HepG2 (cell line): ENCODE results near the gene FOXA3. TPM values are rescaled to one million over a fixed set of nuclear protein-coding genes. Genes with fewer than 3 reads are reported as not detected.

Source experiments
- CSRNP2 ChIP-seq: sonication (generic); formaldehyde crosslinking; conservative IDR thresholded peaks from 2 replicates; pipeline ENCODE4 v1.8.0; 2022; ENCODE audit warnings: low read depth, missing genetic modification reagents
- DMAP1 ChIP-seq: IDR thresholded peaks from 2 replicates; pipeline ENCODE4 v1.6.1; 2016
- IRF1 ChIP-seq: sonication (generic); formaldehyde crosslinking; IDR thresholded peaks from 2 replicates; pipeline ENCODE4 v1.4.0; 2020; ENCODE audit warnings: low read depth, mild to moderate bottlenecking, missing genetic modification reagents
- NCOR1 ChIP-seq: fragments of 200-600 bp; sonication (generic); IDR thresholded peaks from 2 replicates; pipeline ENCODE4 v1.7.0; 2017; ENCODE audit warnings: antibody characterized with exemption, low read length, borderline replicate concordance
- ZC3H13 ChIP-seq: sonication (generic); formaldehyde crosslinking; IDR thresholded peaks from 2 replicates; pipeline ENCODE4 v1.8.1; 2023; ENCODE audit warnings: mild to moderate bottlenecking, missing genetic modification reagents, moderate library complexity
- ZFP36L2 ChIP-seq: sonication (generic); formaldehyde crosslinking; IDR thresholded peaks from 2 replicates; pipeline ENCODE4 v1.4.0; 2020; ENCODE audit warnings: missing genetic modification reagents
- ZNF253 ChIP-seq: sonication (generic); formaldehyde crosslinking; IDR thresholded peaks from 2 replicates; pipeline ENCODE4 v1.8.0; 2022; ENCODE audit warnings: mild to moderate bottlenecking, missing genetic modification reagents, borderline replicate concordance
- ZNF318 ChIP-seq: sonication (generic); formaldehyde crosslinking; IDR thresholded peaks from 2 replicates; pipeline ENCODE4 v1.4.0; 2020; ENCODE audit warnings: mild to moderate bottlenecking, missing genetic modification reagents
- ZNF337 ChIP-seq: sonication (generic); formaldehyde crosslinking; IDR thresholded peaks from 2 replicates; pipeline ENCODE4 v1.5.1; 2020; ENCODE audit warnings: missing genetic modification reagents, low read depth, mild to moderate bottlenecking, borderline replicate concordance
- ZNF33A ChIP-seq: sonication (generic); formaldehyde crosslinking; IDR thresholded peaks from 2 replicates; pipeline ENCODE4 v1.5.1; 2020; ENCODE audit warnings: missing genetic modification reagents, mild to moderate bottlenecking, moderate library complexity, borderline replicate concordance
- ZNF354B ChIP-seq: sonication (generic); formaldehyde crosslinking; IDR thresholded peaks from 2 replicates; pipeline ENCODE4 v1.8.0; 2022; ENCODE audit warnings: mild to moderate bottlenecking, missing genetic modification reagents
- ZNF672 ChIP-seq: sonication (generic); formaldehyde crosslinking; IDR thresholded peaks from 2 replicates; pipeline ENCODE4 v1.8.1; 2022; ENCODE audit warnings: missing genetic modification reagents
- ZNF687 ChIP-seq: sonication (generic); formaldehyde crosslinking; IDR thresholded peaks from 2 replicates; pipeline ENCODE4 v1.5.1; 2020; ENCODE audit warnings: mild to moderate bottlenecking, missing genetic modification reagents, moderate library complexity
- polyA plus RNA-seq, 8 experiments: library from polyadenylated mRNA; depleted of rRNA in 3 of 8; stranded (reverse) in 7 of 8; unstranded in 1 of 8; fragments of >200 nt; fragmentation: Illumina TruSeq in 4 of 8; extraction: Trizol in 4 of 8; gene quantifications; 2 replicates each; pipeline versions ENCODE4 v1.2.1 to v1.2.3, GENCODE V29; 2011 to 2016; ENCODE audit warnings: low read depth in 4 of 8, missing spikeins in 1 of 8, mixed read lengths in 1 of 8; ENCODE audit not compliant: insufficient read depth in 1 of 8
- total RNA-seq, 5 experiments: library from RNA; depleted of rRNA; stranded (reverse); fragments of >200 nt; fragmentation: Illumina TruSeq; extraction: Trizol; gene quantifications; 2 replicates each; pipeline ENCODE4 v1.2.3, GENCODE V29; 2016; ENCODE audit warnings: low read depth in 1 of 5

FOXA3 gene
- total and polyA plus RNA-seq, 2 of the 13 experiments (the other 11 are each of a cell fraction or from before 2014, with no cell fraction given): 29.8 to 47.6 TPM

- TF ChIP-seq CSRNP2 (CRISPR knock-in tag) (no peak), ZC3H13 (CRISPR knock-in tag) (no peak), ZNF672 (CRISPR knock-in tag) (no peak), ZNF687 (CRISPR knock-in tag) (peak; percentile 46), ZNF354B (no peak), ZNF318 (no peak), NCOR1 (no peak), ZNF33A (no peak), ZNF253 (CRISPR knock-in tag) (no peak), ZFP36L2 (CRISPR knock-in tag) (no peak), ZNF337 (no peak), DMAP1 (CRISPR knock-in tag) (peak; percentile 79; the same call in 1 of the 2 replicates), IRF1 (no peak)
Measured at GRCh38 chr19:45913874-45914830, 50.0 kb downstream of the FOXA3 start, which contains the start of gene NANOS2 (continued).
